Colonic mucosa (tissue), 4 donors: ENCODE results near the gene SPECC1L. TPM values are rescaled to one million over a fixed set of nuclear protein-coding genes. Genes with fewer than 3 reads are reported as not detected.

Experiments used
- DNase-seq: peaks from one replicate; pipeline ENCODE4 v3.0.0-alpha.2; 2020
- H3K27ac ChIP-seq: fragments of 200-600 bp; one replicate; pipeline ENCODE4 v1.8.0; 2021
- H3K27me3 ChIP-seq: fragments of 200-600 bp; one replicate; pipeline ENCODE4 v1.8.0; 2021
- H3K36me3 ChIP-seq: fragments of 200-600 bp; one replicate; pipeline ENCODE4 v1.8.0; 2021
- H3K4me1 ChIP-seq: fragments of 200-600 bp; one replicate; pipeline ENCODE4 v1.8.0; 2021; ENCODE audit warnings: mild to moderate bottlenecking
- H3K4me3 ChIP-seq: fragments of 200-600 bp; one replicate; pipeline ENCODE4 v1.8.0; 2021
- H3K9ac ChIP-seq, 2 donors: one replicate each; pipeline ENCODE4 v1.7.0; 2013; ENCODE audit warnings: control low read depth in 2 of 2, low read depth in 2 of 2, low read length in 2 of 2
- H3K9me3 ChIP-seq: fragments of 200-600 bp; one replicate; pipeline ENCODE4 v1.8.0; 2021
- intact Hi-C: fragments of 100-400 bp; cut with DNase I; formaldehyde crosslinking; loops from one replicate; pipeline ENCODE4 v1.14.1; 2022
- total RNA-seq, 2 donors: library from RNA; stranded (reverse); fragmentation: NEBNext Ultra II Directional in 1 of 2; extraction: Animal tissue kit (Norgen Biotek cat#: 25700) in 1 of 2; gene quantifications; one replicate each; pipeline ENCODE4 v1.2.1, GENCODE V29; 2021
- TF ChIP-seq, protein P1 (sequence below): fragments of 200-600 bp; IDR thresholded peaks from one replicate; pipeline ENCODE4 v1.8.0; 2022; ENCODE audit warnings: antibody characterized with exemption, mild to moderate bottlenecking
- donor health status: healthy.
- donor health status: DM: no; HTN: no; CAD: no.
- donor health status: DM: no; HTN: no; CAD: no.

Gene SPECC1L
- total RNA-seq, 2 donors from 2014 or later: 45.3 to 55.3 TPM

DNA sequence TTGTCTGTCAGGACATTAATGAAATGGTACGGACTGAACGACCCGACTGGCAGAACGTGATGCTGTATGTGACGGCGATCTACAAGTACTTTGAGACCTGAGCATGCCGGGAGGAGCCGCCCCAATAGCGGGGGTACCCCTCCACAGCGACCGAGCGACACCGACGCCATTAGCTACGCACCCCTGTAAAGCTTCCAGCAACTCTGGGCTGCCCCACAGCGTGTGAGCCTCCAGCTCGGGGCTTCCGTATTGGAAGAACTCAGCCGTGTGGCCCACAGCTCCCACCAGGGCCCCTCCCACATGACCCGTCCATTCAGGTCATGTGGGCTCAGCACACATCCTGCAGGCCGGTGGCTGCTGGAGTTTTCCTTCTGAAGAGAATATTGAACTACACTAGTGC lies 143.9 kb downstream of the SPECC1L start:
- Histone ChIP-seq H3K36me3 (no peaks in the 10 kb centered on the region), H3K4me3 (no peak overlapping the region), H3K4me1 (no peaks in the 10 kb centered on the region), H3K9ac (no peak overlapping the region), H3K27ac (no peak overlapping the region), H3K27me3 (no peaks in the 10 kb centered on the region), H3K9me3 (no peaks in the 10 kb centered on the region)
- TF ChIP-seq, protein P1, sequence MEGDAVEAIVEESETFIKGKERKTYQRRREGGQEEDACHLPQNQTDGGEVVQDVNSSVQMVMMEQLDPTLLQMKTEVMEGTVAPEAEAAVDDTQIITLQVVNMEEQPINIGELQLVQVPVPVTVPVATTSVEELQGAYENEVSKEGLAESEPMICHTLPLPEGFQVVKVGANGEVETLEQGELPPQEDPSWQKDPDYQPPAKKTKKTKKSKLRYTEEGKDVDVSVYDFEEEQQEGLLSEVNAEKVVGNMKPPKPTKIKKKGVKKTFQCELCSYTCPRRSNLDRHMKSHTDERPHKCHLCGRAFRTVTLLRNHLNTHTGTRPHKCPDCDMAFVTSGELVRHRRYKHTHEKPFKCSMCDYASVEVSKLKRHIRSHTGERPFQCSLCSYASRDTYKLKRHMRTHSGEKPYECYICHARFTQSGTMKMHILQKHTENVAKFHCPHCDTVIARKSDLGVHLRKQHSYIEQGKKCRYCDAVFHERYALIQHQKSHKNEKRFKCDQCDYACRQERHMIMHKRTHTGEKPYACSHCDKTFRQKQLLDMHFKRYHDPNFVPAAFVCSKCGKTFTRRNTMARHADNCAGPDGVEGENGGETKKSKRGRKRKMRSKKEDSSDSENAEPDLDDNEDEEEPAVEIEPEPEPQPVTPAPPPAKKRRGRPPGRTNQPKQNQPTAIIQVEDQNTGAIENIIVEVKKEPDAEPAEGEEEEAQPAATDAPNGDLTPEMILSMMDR: no peak
- no peak for DNase-seq
- intact Hi-C loops: no loop called here

DNA sequence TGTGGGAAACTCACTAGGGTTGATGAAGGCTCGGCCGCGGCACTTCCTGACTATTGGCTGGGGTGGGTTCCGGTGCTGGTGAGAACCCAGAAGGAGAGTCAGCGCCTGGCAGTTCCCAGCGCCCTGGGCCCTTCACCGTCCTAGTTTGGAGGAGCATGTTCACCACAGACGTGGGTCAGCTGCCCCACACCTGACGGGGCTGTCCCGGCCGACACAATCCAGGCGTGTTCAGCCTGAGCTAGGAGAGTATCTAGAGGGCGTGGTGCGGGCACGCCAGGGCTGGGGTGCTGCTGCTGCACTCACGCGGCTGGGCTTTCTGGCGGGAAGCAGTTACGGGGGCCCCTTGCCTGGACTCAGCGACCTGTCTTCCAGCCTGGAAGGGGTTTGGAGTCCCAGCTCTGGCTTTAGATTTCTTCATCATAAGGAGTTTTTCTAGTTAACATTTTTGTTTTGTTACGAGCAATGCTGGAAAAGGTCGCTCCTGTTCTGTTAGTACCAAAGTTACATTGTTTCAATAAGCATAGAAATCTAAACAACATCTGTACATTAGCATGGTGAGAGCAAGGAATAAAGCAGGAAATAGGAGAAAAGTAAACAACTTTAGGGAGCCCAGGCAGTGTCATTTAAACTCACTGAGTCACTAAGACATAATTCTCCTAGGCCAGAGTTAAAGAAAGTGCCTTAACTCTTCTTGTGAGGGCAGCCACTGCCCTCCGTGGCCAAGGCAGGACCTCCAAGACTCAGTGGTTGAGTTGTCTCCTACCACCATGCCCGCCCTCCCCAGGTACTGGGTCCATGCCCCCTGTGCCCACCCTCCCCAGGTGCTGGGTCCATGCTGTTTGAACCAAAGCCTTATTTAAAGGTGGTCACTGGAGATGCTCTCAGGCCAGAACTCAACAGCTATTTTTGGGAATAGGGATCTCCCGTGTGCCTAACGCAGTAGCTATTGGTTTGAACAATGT lies 144.6 kb downstream of the SPECC1L start:
- Histone ChIP-seq H3K4me3 (no peak overlapping the region), H3K27ac (no peak overlapping the region), H3K4me1 (no peaks in the 10 kb centered on the region), H3K36me3 (no peaks in the 10 kb centered on the region), H3K9me3 (no peaks in the 10 kb centered on the region), H3K9ac (no peak overlapping the region), H3K27me3 (no peaks in the 10 kb centered on the region)
- no peak for DNase-seq
- TF ChIP-seq, protein P1: no peak
- intact Hi-C loops: no loop called here

DNA sequence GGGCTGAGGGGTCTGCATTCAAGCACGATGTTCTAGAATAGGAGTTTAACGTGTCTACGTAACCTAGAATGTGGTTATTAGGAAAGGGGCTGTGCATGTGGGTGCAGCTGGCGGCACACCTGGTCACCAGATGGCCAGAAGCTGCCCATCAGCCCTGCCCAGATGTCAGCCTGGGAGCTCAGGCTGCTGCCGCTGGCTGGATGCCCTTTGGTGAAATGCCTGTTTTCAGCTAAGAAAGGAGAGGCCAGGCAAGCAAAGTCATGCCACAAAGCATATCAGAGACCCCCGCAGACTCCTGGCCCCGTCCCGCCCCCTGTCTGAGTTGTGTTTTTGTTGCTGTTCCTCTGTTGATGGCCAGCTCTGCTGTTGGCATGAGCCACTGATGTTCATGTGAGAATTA lies 145.5 kb downstream of the SPECC1L start:
- no peak for DNase-seq
- Histone ChIP-seq H3K27me3 (no peaks in the 10 kb centered on the region), H3K4me1 (no peaks in the 10 kb centered on the region), H3K9me3 (no peaks in the 10 kb centered on the region), H3K4me3 (no peak overlapping the region), H3K36me3 (no peaks in the 10 kb centered on the region), H3K9ac (no peak overlapping the region), H3K27ac (no peak overlapping the region)
- intact Hi-C loops: no loop called here
- TF ChIP-seq, protein P1: no peak

DNA sequence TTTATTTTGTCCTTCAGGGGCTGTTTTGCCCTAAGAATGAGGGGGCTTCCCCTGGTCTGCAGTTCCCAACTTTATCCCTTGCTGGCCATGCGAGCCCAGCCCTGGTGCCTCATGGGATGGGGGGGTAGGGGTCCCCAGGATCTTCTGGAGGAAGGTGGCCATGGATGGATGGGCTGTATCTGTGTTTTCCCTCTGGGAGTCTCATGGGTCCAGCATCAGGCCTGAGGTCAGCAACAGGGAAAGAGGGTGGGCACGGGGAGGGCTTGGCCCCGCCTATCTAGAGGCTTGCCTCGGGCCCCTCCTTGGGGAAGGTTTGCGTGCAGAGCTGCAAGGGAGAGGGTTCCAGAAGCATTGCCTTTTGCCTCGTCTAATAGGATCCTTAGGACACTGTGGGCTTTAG lies 146.0 kb downstream of the SPECC1L start:
- Histone ChIP-seq H3K4me3 (no peak overlapping the region), H3K9me3 (no peaks in the 10 kb centered on the region), H3K4me1 (no peaks in the 10 kb centered on the region), H3K27me3 (no peaks in the 10 kb centered on the region), H3K27ac (no peak overlapping the region), H3K36me3 (no peaks in the 10 kb centered on the region), H3K9ac (no peak overlapping the region)
- no peak for DNase-seq
- intact Hi-C loops: no loop called here
- TF ChIP-seq, protein P1: no peak

DNA sequence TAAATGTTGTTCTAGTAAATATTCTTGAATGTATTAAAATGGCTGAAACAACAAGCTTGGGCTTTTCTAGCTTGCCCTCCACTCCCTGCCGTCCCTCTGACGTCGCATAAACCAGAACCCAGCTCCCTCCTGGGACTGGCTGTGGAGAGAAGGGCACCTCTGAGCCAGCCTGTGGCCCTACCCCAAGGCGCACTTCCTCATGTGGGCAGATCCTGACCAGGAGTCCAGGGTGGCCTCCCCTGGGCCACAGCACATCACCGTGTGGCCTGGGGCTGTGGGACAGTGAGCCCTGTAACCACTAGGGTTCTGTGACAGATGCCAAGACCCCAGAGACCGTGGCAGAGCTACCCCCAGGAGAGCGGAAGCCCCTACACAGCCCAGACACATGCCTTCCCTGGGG lies 146.6 kb downstream of the SPECC1L start:
- TF ChIP-seq, protein P1: no peak
- DNase-seq: no peak
- no peaks in the 10 kb centered on the region for H3K4me1 ChIP-seq
- no peak overlapping the region for H3K27ac ChIP-seq
- no peaks in the 10 kb centered on the region for H3K9me3 ChIP-seq
- intact Hi-C loops: no loop called here
- H3K9ac ChIP-seq: no peak overlapping the region
- H3K4me3 ChIP-seq: no peak overlapping the region
- H3K27me3 ChIP-seq: no peaks in the 10 kb centered on the region
- H3K36me3 ChIP-seq: no peaks in the 10 kb centered on the region
